CD4-positive, alpha-beta T cell (primary cell): Measurements from ENCODE around the gene PTPRN2. TPM values are rescaled to one million over a fixed set of nuclear protein-coding genes. Genes with fewer than 3 reads are reported as not detected.

ENCODE experiments used
- ATAC-seq: fragments of 200-7000 bp; cut with Tn5 transposase; one replicate; pipeline ENCODE4 v1.10.0; 2022; ENCODE audit warnings: mild to moderate bottlenecking; ENCODE audit not compliant: poor library complexity
- CTCF ChIA-PET: fragments of 350-600 bp; sonication (Branson Sonifier 250); formaldehyde crosslinking; loops from one replicate; lab custom pipeline; 2021; ENCODE audit warnings: antibody characterized with exemption, inconsistent platforms; lab: Charles Lee
- POLR2A ChIA-PET: fragments of 350-600 bp; sonication (Branson Sonifier 250); formaldehyde crosslinking; loops from one replicate; lab custom pipeline; 2021; ENCODE audit warnings: antibody characterized with exemption, inconsistent platforms; lab: Charles Lee
- DNase-seq, 14 experiments: peaks; one replicate each; pipeline ENCODE4 v3.0.0-alpha.2; 2013 to 2020; ENCODE audit warnings: mixed read lengths in 2 of 14
- H3K27ac ChIP-seq, 2 donors: one replicate each; pipeline versions ENCODE4 v1.5.1 to v1.7.0; 2013; ENCODE audit warnings: low read length in 2 of 2, low read depth in 1 of 2, mild to moderate bottlenecking in 1 of 2
- H3K27me3 ChIP-seq, 2 experiments: 1 replicate in 1 of 2; 2 replicates in 1 of 2; pipeline versions ENCODE4 v1.6.1 to v1.7.0; 2013; ENCODE audit warnings: low read length in 2 of 2, control low read depth in 1 of 2, mild to moderate bottlenecking in 1 of 2, moderate library complexity in 1 of 2; ENCODE audit not compliant: insufficient read depth in 2 of 2, control insufficient read depth in 1 of 2
- H3K36me3 ChIP-seq: one replicate; pipeline ENCODE4 v1.6.1; 2013; ENCODE audit warnings: low read length, control low read depth; ENCODE audit not compliant: insufficient read depth
- H3K4me1 ChIP-seq: one replicate; pipeline ENCODE4 v1.6.1; 2013; ENCODE audit warnings: low read length, control low read depth; ENCODE audit not compliant: insufficient read depth
- H3K4me3 ChIP-seq: one replicate; pipeline ENCODE4 v1.5.1; 2013; ENCODE audit warnings: mild to moderate bottlenecking, low read length, moderate library complexity
- H3K9me3 ChIP-seq, 2 experiments: 1 replicate in 1 of 2; 2 replicates in 1 of 2; pipeline versions ENCODE4 v1.6.1 to v1.7.0; 2013; ENCODE audit warnings: low read length in 2 of 2, mild to moderate bottlenecking in 2 of 2, control low read depth in 1 of 2, moderate library complexity in 1 of 2; ENCODE audit not compliant: control insufficient read depth in 1 of 2, insufficient read depth in 1 of 2
- H3K27ac Mint-ChIP-seq: one replicate; pipeline ENCODE4 v1.8.0; 2020; ENCODE audit warnings: mixed read lengths
- H3K27me3 Mint-ChIP-seq: one replicate; pipeline ENCODE4 v1.8.0; 2021; ENCODE audit warnings: mixed read lengths
- H3K36me3 Mint-ChIP-seq: one replicate; pipeline ENCODE4 v1.8.0; 2021; ENCODE audit warnings: low read depth, mixed read lengths
- H3K4me1 Mint-ChIP-seq: one replicate; pipeline ENCODE4 v1.8.0; 2021; ENCODE audit warnings: low read depth, mixed read lengths
- H3K4me3 Mint-ChIP-seq: one replicate; pipeline ENCODE4 v1.8.0; 2020; ENCODE audit warnings: mild to moderate bottlenecking, mixed read lengths
- H3K9me3 Mint-ChIP-seq: one replicate; pipeline ENCODE4 v1.8.0; 2020; ENCODE audit warnings: mixed read lengths
- intact Hi-C, 2 experiments: fragments of 100-400 bp; cut with DNase I in 1 of 2; cut with micrococcal nuclease in 1 of 2; formaldehyde crosslinking; loops; one replicate each; pipeline versions ENCODE4 v1.15.1 to v1.9.0; 2023 to 2025; cut with DNase I, micrococcal nuclease
- total RNA-seq, 174 experiments: library from RNA in 2 of 174; stranded (reverse) in 2 of 174; gene quantifications; one replicate each; pipeline ENCODE4 v1.2.3 and lab custom pipeline; 2021 to 2026
- TF ChIP-seq, protein P1 (sequence below): fragments of 200-600 bp; IDR thresholded peaks from one replicate; pipeline ENCODE4 v1.8.0; 2022; ENCODE audit warnings: antibody characterized with exemption, mild to moderate bottlenecking

Gene PTPRN2
- total RNA-seq, 2 experiments from 2014 or later: 0.34 to 0.44 TPM

DNA sequence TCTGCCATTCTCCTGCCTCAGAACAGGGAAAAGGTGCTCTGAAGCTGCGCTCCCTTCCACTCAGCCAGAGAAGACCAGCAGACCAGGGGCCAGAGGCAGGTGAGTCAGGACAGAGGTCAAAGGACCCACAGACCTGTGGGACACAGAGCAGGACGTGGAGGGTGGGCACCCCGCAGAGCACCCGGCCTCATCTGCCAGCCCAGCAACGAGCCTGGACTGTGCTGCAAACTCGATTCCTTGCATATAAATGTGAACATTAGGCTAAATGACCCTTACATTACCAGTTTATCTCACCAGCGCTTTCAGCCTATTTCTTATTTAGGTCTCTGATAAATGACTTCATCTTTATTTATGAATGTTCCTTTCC lies 50.1 kb downstream of the PTPRN2 start:
- Histone ChIP-seq H3K4me3 (no peak overlapping the region), H3K27me3 (no peaks in the 10 kb centered on the region), H3K4me1 (no peaks in the 10 kb centered on the region), H3K9me3 (peaks cover 0 to 18% of the 10 kb centered on the region in 2 experiments), H3K36me3 (no peaks in the 10 kb centered on the region), H3K27ac (no peak overlapping the region)
- POLR2A ChIA-PET: no interaction called here
- CTCF ChIA-PET: no interaction called here
- Mint-ChIP-seq H3K27me3 (peaks cover 8% of the 10 kb centered on the region), H3K4me3 (no peak overlapping the region), H3K9me3 (peaks cover 3% of the 10 kb centered on the region), H3K4me1 (peaks cover 8% of the 10 kb centered on the region), H3K36me3 (no peaks in the 10 kb centered on the region), H3K27ac (no peak overlapping the region)
- no peak for DNase-seq
- TF ChIP-seq, protein P1, sequence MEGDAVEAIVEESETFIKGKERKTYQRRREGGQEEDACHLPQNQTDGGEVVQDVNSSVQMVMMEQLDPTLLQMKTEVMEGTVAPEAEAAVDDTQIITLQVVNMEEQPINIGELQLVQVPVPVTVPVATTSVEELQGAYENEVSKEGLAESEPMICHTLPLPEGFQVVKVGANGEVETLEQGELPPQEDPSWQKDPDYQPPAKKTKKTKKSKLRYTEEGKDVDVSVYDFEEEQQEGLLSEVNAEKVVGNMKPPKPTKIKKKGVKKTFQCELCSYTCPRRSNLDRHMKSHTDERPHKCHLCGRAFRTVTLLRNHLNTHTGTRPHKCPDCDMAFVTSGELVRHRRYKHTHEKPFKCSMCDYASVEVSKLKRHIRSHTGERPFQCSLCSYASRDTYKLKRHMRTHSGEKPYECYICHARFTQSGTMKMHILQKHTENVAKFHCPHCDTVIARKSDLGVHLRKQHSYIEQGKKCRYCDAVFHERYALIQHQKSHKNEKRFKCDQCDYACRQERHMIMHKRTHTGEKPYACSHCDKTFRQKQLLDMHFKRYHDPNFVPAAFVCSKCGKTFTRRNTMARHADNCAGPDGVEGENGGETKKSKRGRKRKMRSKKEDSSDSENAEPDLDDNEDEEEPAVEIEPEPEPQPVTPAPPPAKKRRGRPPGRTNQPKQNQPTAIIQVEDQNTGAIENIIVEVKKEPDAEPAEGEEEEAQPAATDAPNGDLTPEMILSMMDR: no peak
- no peak for ATAC-seq
- intact Hi-C loops: no loop called here

DNA sequence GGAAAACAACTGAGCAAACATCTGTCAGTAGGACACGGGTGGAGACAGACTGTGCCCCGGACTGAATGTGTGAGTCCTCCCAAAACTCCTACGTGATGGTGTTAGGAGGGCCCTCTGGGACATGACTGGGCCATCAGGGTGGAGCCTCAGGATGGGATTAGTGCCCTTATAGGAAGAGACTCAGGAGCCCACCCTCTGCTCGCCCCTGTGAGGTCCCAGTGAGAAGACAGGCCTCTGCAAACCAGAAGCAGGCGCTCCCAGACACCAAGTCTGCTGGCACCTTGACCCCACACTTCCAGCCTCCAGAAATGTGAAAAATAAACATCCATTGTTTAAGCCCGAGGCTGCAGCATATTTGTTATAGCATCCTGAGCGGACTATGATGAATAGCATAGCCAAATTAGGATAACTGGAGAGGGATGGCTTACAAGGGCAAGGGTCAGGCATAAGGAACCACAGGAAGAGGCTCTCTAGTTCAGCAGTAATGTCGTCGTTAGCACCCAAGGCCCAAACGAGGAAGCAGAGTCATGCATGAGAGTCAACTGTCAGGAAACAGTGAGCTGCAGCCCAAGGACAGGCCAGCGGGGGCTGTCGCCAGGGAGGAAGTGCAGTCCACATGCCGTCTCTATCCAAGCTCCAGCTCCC lies 50.6 kb downstream of the PTPRN2 start:
- ChIA-PET CTCF (no interaction called here), POLR2A (no interaction called here)
- Mint-ChIP-seq H3K9me3 (peaks cover 3% of the 10 kb centered on the region), H3K36me3 (no peaks in the 10 kb centered on the region), H3K4me3 (no peak overlapping the region), H3K27me3 (peaks cover 8% of the 10 kb centered on the region), H3K27ac (no peak overlapping the region), H3K4me1 (peaks cover 8% of the 10 kb centered on the region)
- intact Hi-C loops: no loop called here
- no peak overlapping the region for H3K4me3 ChIP-seq
- no peaks in the 10 kb centered on the region for H3K4me1 ChIP-seq
- H3K27ac ChIP-seq: no peak overlapping the region
- H3K27me3 ChIP-seq: no peaks in the 10 kb centered on the region
- TF ChIP-seq, protein P1: no peak
- H3K36me3 ChIP-seq: no peaks in the 10 kb centered on the region
- DNase-seq (no peak), ATAC-seq (no peak)
- peaks cover 0 to 18% of the 10 kb centered on the region in 2 experiments for H3K9me3 ChIP-seq

DNA sequence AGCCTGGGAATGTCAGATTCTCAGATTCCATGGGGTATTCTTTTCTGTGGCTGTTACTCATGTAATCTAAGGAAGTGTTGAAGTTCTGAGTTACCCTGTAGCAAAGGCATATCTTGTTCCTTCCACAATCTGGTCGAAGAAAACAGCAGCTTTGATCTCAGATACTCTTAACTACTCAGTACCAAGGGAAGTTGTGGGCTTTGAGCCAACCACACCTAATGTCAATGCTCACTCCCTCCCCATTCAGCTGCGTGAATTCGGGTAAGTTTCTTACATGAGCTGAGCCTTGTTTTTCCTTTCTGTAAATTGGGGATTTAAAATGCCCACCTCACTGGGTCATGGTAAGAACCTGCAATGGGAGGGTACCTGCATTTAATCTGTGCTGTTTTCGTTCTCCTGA lies 52.5 kb downstream of the PTPRN2 start:
- ChIA-PET CTCF (no interaction called here), POLR2A (no interaction called here)
- TF ChIP-seq, protein P1: no peak
- Mint-ChIP-seq H3K27ac (no peak overlapping the region), H3K4me3 (no peak overlapping the region), H3K27me3 (peaks cover 11% of the 10 kb centered on the region), H3K9me3 (peaks cover 3% of the 10 kb centered on the region), H3K4me1 (no peaks in the 10 kb centered on the region), H3K36me3 (no peaks in the 10 kb centered on the region)
- ATAC-seq (no peak), DNase-seq (no peak)
- Histone ChIP-seq H3K4me3 (no peak overlapping the region), H3K9me3 (peaks cover 0 to 21% of the 10 kb centered on the region in 2 experiments), H3K4me1 (no peaks in the 10 kb centered on the region), H3K36me3 (no peaks in the 10 kb centered on the region), H3K27ac (no peak overlapping the region), H3K27me3 (no peaks in the 10 kb centered on the region)
- intact Hi-C loops: no loop called here
